Lower leg skin (tissue), 4 donors: ENCODE data around the gene SEMA3A. TPM values are rescaled to one million over a fixed set of nuclear protein-coding genes. Genes with fewer than 3 reads are reported as not detected.

Experiments used
- DNase-seq, 2 donors: peaks; one replicate each; pipeline ENCODE4 v3.0.0-alpha.2; 2019; ENCODE audit warnings: low spot score in 2 of 2
- H3K4me3 ChIP-seq: fragments of 200-600 bp; sonication (generic); 2 replicates; pipeline ENCODE4 v1.5.1; 2017; ENCODE audit warnings: mild to moderate bottlenecking, low read depth; ENCODE audit not compliant: poor library complexity, severe bottlenecking
- POLR2A ChIP-seq, 2 donors: fragments of 450-650 bp; IDR thresholded peaks; one replicate each; pipeline ENCODE4 v1.6.1; 2016 to 2017; ENCODE audit warnings: antibody characterized with exemption in 2 of 2, mild to moderate bottlenecking in 1 of 2, moderate library complexity in 1 of 2
- WGBS, 2 donors: methylation state at CpG; one replicate each; pipeline ENCODE4 v1.1.5; 2018; 5-methylcytosine and 5-hydroxymethylcytosine counted together
- intact Hi-C: fragments of 100-400 bp; cut with DNase I; formaldehyde crosslinking; loops from one replicate; pipeline ENCODE4 v1.15.0; 2023; ENCODE audit warnings: low total_unique reads
- total RNA-seq, 4 donors: library from RNA; depleted of rRNA; stranded (reverse); fragments of >200 nt; gene quantifications; one replicate each; pipeline ENCODE4 v1.1.0, GENCODE V29; 2016
- TF ChIP-seq, protein P1 (sequence below), 3 donors: fragments of 450-650 bp; IDR thresholded peaks; one replicate each; pipeline ENCODE4 v1.5.1; 2016; ENCODE audit warnings: antibody characterized with exemption in 3 of 3, mild to moderate bottlenecking in 3 of 3, moderate library complexity in 2 of 3

SEMA3A gene
- total RNA-seq, 4 donors from 2014 or later: 0.19 to 1.6 (median 1.4) TPM

DNA sequence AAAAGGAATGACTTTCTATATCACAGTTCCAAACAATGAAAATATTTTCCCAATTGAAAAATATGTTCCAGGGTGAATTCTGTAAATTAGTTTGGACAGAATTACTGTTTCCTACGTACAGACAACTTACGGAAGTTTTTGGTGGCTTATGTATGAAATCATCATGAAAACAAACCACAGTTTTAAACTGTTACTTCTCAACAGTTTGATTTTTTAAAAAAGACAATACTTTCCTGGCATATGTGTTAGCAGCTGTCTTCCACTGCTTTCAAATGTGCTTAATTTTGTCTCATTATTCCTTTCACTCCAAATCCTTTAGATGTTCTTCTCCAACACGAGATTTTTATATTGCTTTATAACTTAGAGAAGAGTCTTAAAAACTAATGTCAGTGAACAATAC is 56.2 kb downstream of the SEMA3A start:
- no peak overlapping the region for H3K4me3 ChIP-seq
- intact Hi-C loops: no loop called here
- no peak for DNase-seq
- 61 to 62% methylated on average over 3 of the region's 3 CpGs for WGBS, 2 donors
- TF ChIP-seq, protein P1, sequence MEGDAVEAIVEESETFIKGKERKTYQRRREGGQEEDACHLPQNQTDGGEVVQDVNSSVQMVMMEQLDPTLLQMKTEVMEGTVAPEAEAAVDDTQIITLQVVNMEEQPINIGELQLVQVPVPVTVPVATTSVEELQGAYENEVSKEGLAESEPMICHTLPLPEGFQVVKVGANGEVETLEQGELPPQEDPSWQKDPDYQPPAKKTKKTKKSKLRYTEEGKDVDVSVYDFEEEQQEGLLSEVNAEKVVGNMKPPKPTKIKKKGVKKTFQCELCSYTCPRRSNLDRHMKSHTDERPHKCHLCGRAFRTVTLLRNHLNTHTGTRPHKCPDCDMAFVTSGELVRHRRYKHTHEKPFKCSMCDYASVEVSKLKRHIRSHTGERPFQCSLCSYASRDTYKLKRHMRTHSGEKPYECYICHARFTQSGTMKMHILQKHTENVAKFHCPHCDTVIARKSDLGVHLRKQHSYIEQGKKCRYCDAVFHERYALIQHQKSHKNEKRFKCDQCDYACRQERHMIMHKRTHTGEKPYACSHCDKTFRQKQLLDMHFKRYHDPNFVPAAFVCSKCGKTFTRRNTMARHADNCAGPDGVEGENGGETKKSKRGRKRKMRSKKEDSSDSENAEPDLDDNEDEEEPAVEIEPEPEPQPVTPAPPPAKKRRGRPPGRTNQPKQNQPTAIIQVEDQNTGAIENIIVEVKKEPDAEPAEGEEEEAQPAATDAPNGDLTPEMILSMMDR (IDR thresholded peaks at IDR 0.05): no peak
- no peak for TF ChIP-seq POLR2A (IDR thresholded peaks at IDR 0.05)

GRCh38 chr7:84137812-84138211 is 56.8 kb downstream of the SEMA3A start:
- no peak for TF ChIP-seq POLR2A (IDR thresholded peaks at IDR 0.05)
- TF ChIP-seq, protein P1 (IDR thresholded peaks at IDR 0.05): no peak
- no peak overlapping the region for H3K4me3 ChIP-seq
- intact Hi-C loops: no loop called here
- no peak for DNase-seq

DNA sequence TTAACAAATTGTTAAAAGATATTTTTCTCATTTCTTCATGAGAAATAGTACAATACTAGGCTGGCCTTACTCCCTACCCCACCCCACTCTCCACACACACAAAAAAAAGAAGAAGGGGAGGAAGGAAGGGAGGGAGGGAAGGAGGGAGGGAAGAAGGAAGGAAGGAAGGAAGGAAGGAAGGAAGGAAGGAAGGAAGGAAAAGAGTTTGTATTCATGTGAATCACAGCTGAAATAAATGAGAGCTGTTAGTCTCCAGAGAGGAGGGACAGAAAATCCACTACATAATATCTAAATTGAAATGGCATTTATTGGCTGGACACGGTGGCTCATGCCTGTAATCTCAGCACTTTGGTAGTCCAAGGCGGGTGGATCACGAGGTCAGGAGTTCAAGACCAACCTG is 57.8 kb downstream of the SEMA3A start:
- WGBS, 2 donors: 93 to 95% methylated on average over 3 of the region's 3 CpGs
- intact Hi-C loops: no loop called here
- TF ChIP-seq POLR2A (IDR thresholded peaks at IDR 0.05): no peak
- TF ChIP-seq, protein P1 (IDR thresholded peaks at IDR 0.05): no peak
- no peak for DNase-seq
- no peak overlapping the region for H3K4me3 ChIP-seq

DNA sequence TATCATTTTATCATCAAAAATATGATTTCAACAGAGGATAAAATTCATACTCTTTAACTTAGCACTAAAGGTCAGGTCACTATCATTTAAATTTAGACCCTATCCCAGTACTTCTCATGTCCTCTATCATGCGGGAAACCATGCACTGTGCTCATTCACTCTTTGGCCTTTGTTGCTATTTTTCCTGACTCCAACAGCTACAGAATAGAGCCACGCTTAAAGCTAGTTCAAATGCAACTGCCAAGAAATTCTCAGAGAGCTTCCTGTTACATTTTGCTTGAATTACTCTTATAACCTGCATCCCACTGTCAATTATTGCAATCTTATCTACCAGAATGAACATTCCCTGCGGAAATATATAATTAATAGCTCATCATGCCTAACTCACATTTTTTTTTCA is 58.3 kb downstream of the SEMA3A start:
- WGBS, 2 donors: 76 to 79% methylated on average over 3 of the region's 3 CpGs
- no peak for DNase-seq
- no peak overlapping the region for H3K4me3 ChIP-seq
- TF ChIP-seq, protein P1 (IDR thresholded peaks at IDR 0.05): no peak
- TF ChIP-seq POLR2A (IDR thresholded peaks at IDR 0.05): no peak
- intact Hi-C loops: no loop called here

- intact Hi-C loops: no loop called here
- no peak overlapping the region for H3K4me3 ChIP-seq
- no peak for TF ChIP-seq POLR2A (IDR thresholded peaks at IDR 0.05)
- TF ChIP-seq, protein P1 (IDR thresholded peaks at IDR 0.05): no peak
- no peak for DNase-seq
- 89 to 91% methylated on average over 1 of the region's 1 CpG for WGBS, 2 donors
Measured at GRCh38 chr7:84134169-84134568, 60.4 kb downstream of the SEMA3A start.

DNA sequence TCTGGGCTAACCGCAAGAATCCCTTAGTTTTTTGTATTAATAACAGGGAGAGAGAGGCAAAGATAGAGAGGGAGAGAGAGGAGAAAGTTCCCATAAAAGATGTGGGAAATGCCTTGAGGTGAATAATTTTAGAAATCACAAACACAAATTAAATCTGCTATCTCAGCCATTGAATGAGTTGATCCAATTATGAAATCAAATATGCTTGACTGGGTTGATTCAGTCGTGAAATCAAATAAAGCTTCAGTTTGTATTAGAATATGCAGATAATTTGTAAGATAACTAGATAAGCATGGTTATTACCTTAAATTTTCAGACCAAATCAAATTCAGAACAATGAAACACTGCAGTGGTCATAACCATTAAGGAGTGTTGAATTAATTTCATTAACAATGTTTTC is 68.9 kb downstream of the SEMA3A start:
- intact Hi-C loops: no loop called here
- DNase-seq: no peak
- TF ChIP-seq, protein P1 (IDR thresholded peaks at IDR 0.05): no peak
- no peak for TF ChIP-seq POLR2A (IDR thresholded peaks at IDR 0.05)
- no peak overlapping the region for H3K4me3 ChIP-seq
- WGBS, 2 donors: 83 to 84% methylated on average over 2 of the region's 2 CpGs
